ENCODE data around the gene EXOC7. TPM values are rescaled to one million over a fixed set of nuclear protein-coding genes. Genes with fewer than 3 reads are reported as not detected.

The EXOC7 gene
- total RNA-seq, 2 experiments from 2014 or later: 88.1 to 90.6 TPM

DNA sequence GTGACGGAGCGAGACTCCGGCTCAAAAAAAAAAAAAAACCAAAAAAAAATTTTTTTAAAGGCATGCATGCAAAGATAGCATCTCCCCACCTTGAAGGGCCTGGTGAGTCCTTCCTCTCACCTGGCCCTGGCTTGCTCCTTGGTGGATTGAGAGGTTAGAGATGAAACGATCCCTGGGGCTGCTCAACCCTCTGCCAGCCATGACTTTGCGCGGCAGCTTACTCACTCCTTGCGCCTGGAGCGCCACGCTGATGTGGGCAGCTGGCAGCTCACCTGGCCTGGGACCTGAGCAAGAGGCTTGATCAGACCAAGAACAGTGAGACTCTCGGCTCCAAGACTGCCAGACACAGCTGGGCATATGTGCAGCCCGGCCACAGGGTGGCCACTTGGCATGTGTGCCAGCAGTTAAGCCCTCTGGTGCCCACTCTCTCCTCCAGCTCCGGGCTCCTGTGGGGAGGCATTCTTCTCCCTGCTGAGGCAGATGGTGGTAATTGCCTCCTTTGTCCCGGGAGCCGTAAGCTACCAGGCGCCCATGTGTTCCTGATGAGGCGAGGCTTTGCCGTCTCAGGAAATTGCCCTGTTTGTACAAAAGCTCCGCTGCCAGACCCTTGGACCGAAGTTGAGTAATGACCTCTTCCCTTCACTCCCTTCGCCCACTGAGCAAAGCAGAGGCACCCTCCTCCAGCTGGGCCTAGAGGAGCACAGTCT, 71.4 kb downstream of the EXOC7 start:
- H3K4me3 Mint-ChIP-seq: no peak overlapping the region
- no peaks in the 10 kb centered on the region for H3K9me3 Mint-ChIP-seq
- intact Hi-C loops (cut with DNase I, micrococcal nuclease): no loop called here
- TF ChIP-seq CTCF (IDR thresholded peaks at IDR 0.05): no peak
- H3K4me1 ChIP-seq (ENCODE audit: insufficient read depth, low read length): peaks cover 25% of the 10 kb centered on the region
- no peaks in the 10 kb centered on the region for H3K9me3 ChIP-seq (ENCODE audit: control insufficient read depth in 1 of 2, insufficient read depth in 1 of 2, low read length in 2 of 2)
- no peaks in the 10 kb centered on the region for H3K36me3 Mint-ChIP-seq (ENCODE audit: low read depth)
- no peak overlapping the region for H3K27ac Mint-ChIP-seq
- DNase-seq: no peak
- H3K27ac ChIP-seq (ENCODE audit: low read depth in 1 of 2, low read length in 2 of 2): no peak overlapping the region
- H3K36me3 ChIP-seq (ENCODE audit: insufficient read depth, low read length): no peaks in the 10 kb centered on the region
- peaks cover 16% of the 10 kb centered on the region for H3K4me1 Mint-ChIP-seq (ENCODE audit: low read depth)
- no peak for ATAC-seq (ENCODE audit: poor library complexity)
- ChIA-PET CTCF (no interaction called here), POLR2A (no interaction called here)
- H3K27me3 ChIP-seq (ENCODE audit: control insufficient read depth in 1 of 2, insufficient read depth in 2 of 2, low read length in 2 of 2): no peaks in the 10 kb centered on the region
- H3K4me3 ChIP-seq (ENCODE audit: low read length): no peak overlapping the region
- no peaks in the 10 kb centered on the region for H3K27me3 Mint-ChIP-seq

Small RNAs within 50 kb of the gene (microRNA-seq; reads per million reads assigned to microRNA genes)
- 4.3 reads per million, percentile 22 among the genes with 10 or more reads in this experiment for gene MIR6868 (ENCODE audit: borderline microRNAs expressed, borderline replicate concordance)

Other genes with a start within 250 kb of the EXOC7 start
- 100 to 1,000 TPM in 1 of 2 experiments, 10 to 100 TPM in 1; 98.5 to 114 TPM for gene WBP2, start 248.5 kb downstream of the EXOC7 start, total RNA-seq
- gene TRIM47, start 225.2 kb downstream of the EXOC7 start, total RNA-seq: 1 to 10 TPM; 2.3 to 2.8 TPM
- gene TRIM65, start 206.8 kb downstream of the EXOC7 start, total RNA-seq: 10 to 100 TPM in 1 of 2 experiments, 1 to 10 TPM in 1; 9.9 to 11.7 TPM
- 100 to 1,000 TPM; 146 to 147 TPM for gene MRPL38, start 198.9 kb downstream of the EXOC7 start, total RNA-seq
- 10 to 100 TPM; 21.2 to 23.9 TPM for gene FBF1, start 162.7 kb downstream of the EXOC7 start, total RNA-seq
- gene ACOX1, start 124.6 kb downstream of the EXOC7 start, total RNA-seq: 10 to 100 TPM; 14.5 to 17.9 TPM
- gene TEN1, start 124.5 kb downstream of the EXOC7 start, total RNA-seq: 10 to 100 TPM; 13.0 to 13.8 TPM
- 1 to 10 TPM; 3.9 to 4.9 TPM for gene CDK3, start 102.9 kb downstream of the EXOC7 start, total RNA-seq
- gene EVPL, start 76.5 kb downstream of the EXOC7 start, total RNA-seq: under 1 TPM; 0.14 to 0.38 TPM
- gene SRP68, start 31.3 kb downstream of the EXOC7 start, total RNA-seq: 100 to 1,000 TPM; 106 to 108 TPM
- 1 to 10 TPM in 1 of 2 experiments, under 1 TPM in 1; 0.59 to 1.0 TPM for gene GALR2, start 29.0 kb downstream of the EXOC7 start, total RNA-seq
- gene ZACN, start 24.6 kb downstream of the EXOC7 start, total RNA-seq: under 1 TPM; 0.69 to 0.98 TPM
- gene FOXJ1, start 37.5 kb upstream of the EXOC7 start, total RNA-seq: under 1 TPM; 0.63 to 0.89 TPM
- gene RNF157, start 136.7 kb upstream of the EXOC7 start, total RNA-seq: 10 to 100 TPM; 18.5 to 21.1 TPM
- gene UBALD2, start 161.6 kb upstream of the EXOC7 start, total RNA-seq: 100 to 1,000 TPM; 253 to 265 TPM
- gene QRICH2, start 204.5 kb upstream of the EXOC7 start, total RNA-seq: 1 to 10 TPM; 1.8 to 2.1 TPM